Loucy (cell line): ENCODE measurements around the gene TOLLIP.

Experiments
- CTCF ChIP-seq: fragments of 200-600 bp; sonication (generic); conservative IDR thresholded peaks from 2 replicates; pipeline ENCODE4 v1.5.1; 2014; ENCODE audit warnings: mild to moderate bottlenecking, antibody characterized with exemption, low read length
- EZH2phosphoT487 ChIP-seq: fragments of 200-600 bp; IDR thresholded peaks from 2 replicates; pipeline ENCODE4 v1.6.1; 2018; ENCODE audit warnings: antibody characterized with exemption, mild to moderate bottlenecking, moderate library complexity, borderline replicate concordance

- TF ChIP-seq CTCF (no peak), EZH2phosphoT487 (no peak)
Measured at GRCh38 chr11:1335811-1336761, 26.7 kb upstream of the TOLLIP start.
